Fibroblast of the aortic adventitia (primary cell): ENCODE measurements around the gene WDR70. TPM values are rescaled to one million over a fixed set of nuclear protein-coding genes. Genes with fewer than 3 reads are reported as not detected.

ENCODE experiments used
- DNase-seq: peaks from one replicate; pipeline ENCODE4 v3.0.0-alpha.2; 2010; ENCODE audit warnings: low read depth
- H3K4me3 ChIP-seq: 2 replicates; pipeline ENCODE4 v1.5.1; 2011; ENCODE audit warnings: low read depth, mild to moderate bottlenecking, control low read depth, low read length, moderate library complexity
- CTCF ChIP-seq: IDR thresholded peaks from 2 replicates; pipeline ENCODE4 v1.5.1; 2011; ENCODE audit warnings: mild to moderate bottlenecking, low read length, control low read depth, inconsistent platforms; ENCODE audit not compliant: insufficient read depth
- total RNA-seq: library from RNA; depleted of rRNA; stranded (reverse); fragments of >200 nt; gene quantifications from 2 replicates; pipeline ENCODE4 v1.2.3, GENCODE V29; 2012; ENCODE audit warnings: low replicate concordance

Gene WDR70
- total RNA-seq, 1 donor = 24.6 TPM

- DNase-seq = no peak
- no peak for TF ChIP-seq CTCF
- no peak overlapping the region for H3K4me3 ChIP-seq
These were observed 178.7 kb downstream of the WDR70 start for GRCh38 chr5:37557734-37558293.

- H3K4me3 ChIP-seq = no peak overlapping the region
- no peak for DNase-seq
- no peak for TF ChIP-seq CTCF
These were observed 186.0 kb downstream of the WDR70 start for GRCh38 chr5:37565062-37565670.

- DNase-seq = no peak
- H3K4me3 ChIP-seq = no peak overlapping the region
- no peak for TF ChIP-seq CTCF
These were observed 188.4 kb downstream of the WDR70 start for GRCh38 chr5:37567566-37567965.

GRCh38 chr5:37568018-37568753 lies 189.1 kb downstream of the WDR70 start:
- TF ChIP-seq CTCF = no peak
- H3K4me3 ChIP-seq = no peak overlapping the region
- no peak for DNase-seq

- no peak for TF ChIP-seq CTCF
- DNase-seq = no peak
- H3K4me3 ChIP-seq = no peak overlapping the region
These were observed 189.8 kb downstream of the WDR70 start for GRCh38 chr5:37568893-37569292.

- no peak for DNase-seq
- no peak for TF ChIP-seq CTCF
- H3K4me3 ChIP-seq = no peak overlapping the region
These were observed 190.3 kb downstream of the WDR70 start for GRCh38 chr5:37569466-37569865.

GRCh38 chr5:37570597-37570996 lies 191.5 kb downstream of the WDR70 start:
- TF ChIP-seq CTCF = no peak
- H3K4me3 ChIP-seq = no peak overlapping the region
- DNase-seq = no peak
